Peyer's patch (tissue), 4 donors: ENCODE measurements around the gene ALDH9A1.

Experiments
- POLR2A ChIP-seq, 2 donors: fragments of 450-650 bp; IDR thresholded peaks; one replicate each; pipeline ENCODE4 v1.5.1; 2017; ENCODE audit warnings: antibody characterized with exemption in 2 of 2, mild to moderate bottlenecking in 2 of 2, moderate library complexity in 2 of 2
- TF ChIP-seq, protein P1 (sequence below), 6 experiments: fragments of 450-650 bp in 4 of 6; fragments of 200-600 bp in 2 of 6; sonication (generic) in 1 of 6; IDR thresholded peaks; one replicate each; pipeline ENCODE4 v1.5.1; 2017 to 2019; ENCODE audit warnings: antibody characterized with exemption in 6 of 6, mild to moderate bottlenecking in 3 of 6, moderate library complexity in 1 of 6

DNA sequence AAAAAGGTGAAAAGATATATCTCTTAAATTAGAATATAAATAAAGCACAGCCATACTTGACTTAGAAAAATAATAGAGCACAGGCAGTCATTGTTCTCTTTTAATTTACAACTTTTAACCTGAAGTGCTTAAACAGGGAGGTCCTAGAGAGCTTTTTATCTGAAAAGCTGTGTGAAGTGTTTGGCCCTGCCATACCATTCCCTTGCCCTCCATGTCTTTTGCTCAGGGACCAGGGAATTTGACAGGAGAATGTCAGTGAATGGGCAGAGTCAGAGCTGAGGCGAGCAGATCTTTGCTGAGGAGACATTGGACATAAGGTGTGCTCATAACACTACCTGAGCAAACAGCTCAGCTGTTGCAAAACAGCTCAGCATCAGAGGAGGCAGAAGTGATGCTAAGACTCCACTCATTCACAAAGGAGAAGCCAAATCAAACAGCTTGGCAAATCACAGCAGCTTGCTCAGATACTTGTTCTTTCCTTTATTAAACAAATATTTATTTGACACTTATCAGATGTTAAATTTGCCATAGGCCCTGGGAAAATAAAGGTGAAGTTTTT, 82.2 kb downstream of the ALDH9A1 start:
- TF ChIP-seq, protein P1, sequence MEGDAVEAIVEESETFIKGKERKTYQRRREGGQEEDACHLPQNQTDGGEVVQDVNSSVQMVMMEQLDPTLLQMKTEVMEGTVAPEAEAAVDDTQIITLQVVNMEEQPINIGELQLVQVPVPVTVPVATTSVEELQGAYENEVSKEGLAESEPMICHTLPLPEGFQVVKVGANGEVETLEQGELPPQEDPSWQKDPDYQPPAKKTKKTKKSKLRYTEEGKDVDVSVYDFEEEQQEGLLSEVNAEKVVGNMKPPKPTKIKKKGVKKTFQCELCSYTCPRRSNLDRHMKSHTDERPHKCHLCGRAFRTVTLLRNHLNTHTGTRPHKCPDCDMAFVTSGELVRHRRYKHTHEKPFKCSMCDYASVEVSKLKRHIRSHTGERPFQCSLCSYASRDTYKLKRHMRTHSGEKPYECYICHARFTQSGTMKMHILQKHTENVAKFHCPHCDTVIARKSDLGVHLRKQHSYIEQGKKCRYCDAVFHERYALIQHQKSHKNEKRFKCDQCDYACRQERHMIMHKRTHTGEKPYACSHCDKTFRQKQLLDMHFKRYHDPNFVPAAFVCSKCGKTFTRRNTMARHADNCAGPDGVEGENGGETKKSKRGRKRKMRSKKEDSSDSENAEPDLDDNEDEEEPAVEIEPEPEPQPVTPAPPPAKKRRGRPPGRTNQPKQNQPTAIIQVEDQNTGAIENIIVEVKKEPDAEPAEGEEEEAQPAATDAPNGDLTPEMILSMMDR (IDR thresholded peaks at IDR 0.05): no peak
- no peak for TF ChIP-seq POLR2A (IDR thresholded peaks at IDR 0.05)
